GM13977 (cell line): ENCODE data around the gene SHROOM3.

ENCODE experiments used
- DNase-seq: peaks from one replicate; pipeline ENCODE4 v3.0.0; 2012; ENCODE audit warnings: low spot score
- in situ Hi-C: fragments of 300-500 bp; cut with MboI; formaldehyde crosslinking; loops from one replicate; pipeline ENCODE4 v1.12.0; 2022; ENCODE audit warnings: low sequenced_read_pairs, low pct_unique_long_range_greater_than_20kb, mixed read lengths, inconsistent platforms; ENCODE audit not compliant: unreplicated experiment
- TF ChIP-seq, protein P1 (sequence below): IDR thresholded peaks from 2 replicates; pipeline ENCODE4 v1.5.1; 2012; ENCODE audit warnings: mild to moderate bottlenecking, control low read depth; ENCODE audit not compliant: insufficient read depth; ENCODE audit errors: extremely low read depth, missing control alignments

Gene SHROOM3

DNA sequence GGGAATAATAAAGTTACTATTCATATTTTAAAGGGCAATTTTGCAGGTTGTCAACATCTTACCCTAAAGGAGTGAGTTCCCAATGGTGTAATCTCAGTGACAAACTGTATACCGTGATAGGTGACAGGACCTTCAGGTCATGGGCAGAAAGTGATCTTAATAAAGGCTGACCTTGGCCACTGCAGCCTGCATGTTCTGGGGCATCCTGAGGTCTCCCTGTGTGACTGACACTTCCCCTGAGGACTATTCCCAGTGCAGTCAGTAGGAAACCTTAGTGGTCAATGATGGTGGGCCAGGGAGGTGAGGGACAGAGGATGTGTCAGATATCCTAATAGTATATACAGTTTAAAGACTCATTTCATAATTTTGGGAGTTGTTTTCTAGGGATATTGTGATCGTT is 137.2 kb downstream of the SHROOM3 start:
- TF ChIP-seq, protein P1, sequence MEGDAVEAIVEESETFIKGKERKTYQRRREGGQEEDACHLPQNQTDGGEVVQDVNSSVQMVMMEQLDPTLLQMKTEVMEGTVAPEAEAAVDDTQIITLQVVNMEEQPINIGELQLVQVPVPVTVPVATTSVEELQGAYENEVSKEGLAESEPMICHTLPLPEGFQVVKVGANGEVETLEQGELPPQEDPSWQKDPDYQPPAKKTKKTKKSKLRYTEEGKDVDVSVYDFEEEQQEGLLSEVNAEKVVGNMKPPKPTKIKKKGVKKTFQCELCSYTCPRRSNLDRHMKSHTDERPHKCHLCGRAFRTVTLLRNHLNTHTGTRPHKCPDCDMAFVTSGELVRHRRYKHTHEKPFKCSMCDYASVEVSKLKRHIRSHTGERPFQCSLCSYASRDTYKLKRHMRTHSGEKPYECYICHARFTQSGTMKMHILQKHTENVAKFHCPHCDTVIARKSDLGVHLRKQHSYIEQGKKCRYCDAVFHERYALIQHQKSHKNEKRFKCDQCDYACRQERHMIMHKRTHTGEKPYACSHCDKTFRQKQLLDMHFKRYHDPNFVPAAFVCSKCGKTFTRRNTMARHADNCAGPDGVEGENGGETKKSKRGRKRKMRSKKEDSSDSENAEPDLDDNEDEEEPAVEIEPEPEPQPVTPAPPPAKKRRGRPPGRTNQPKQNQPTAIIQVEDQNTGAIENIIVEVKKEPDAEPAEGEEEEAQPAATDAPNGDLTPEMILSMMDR: no peak
- DNase-seq: no peak
- in situ Hi-C loops: no loop called here

- TF ChIP-seq, protein P1: no peak
- in situ Hi-C loops: no loop called here
- DNase-seq: no peak
Observed at GRCh38 chr4:76576824-76577223, 141.8 kb downstream of the SHROOM3 start.

GRCh38 chr4:76578002-76578560 is 143.1 kb downstream of the SHROOM3 start:
- in situ Hi-C loops: no loop called here
- TF ChIP-seq, protein P1: no peak
- DNase-seq: no peak

DNA sequence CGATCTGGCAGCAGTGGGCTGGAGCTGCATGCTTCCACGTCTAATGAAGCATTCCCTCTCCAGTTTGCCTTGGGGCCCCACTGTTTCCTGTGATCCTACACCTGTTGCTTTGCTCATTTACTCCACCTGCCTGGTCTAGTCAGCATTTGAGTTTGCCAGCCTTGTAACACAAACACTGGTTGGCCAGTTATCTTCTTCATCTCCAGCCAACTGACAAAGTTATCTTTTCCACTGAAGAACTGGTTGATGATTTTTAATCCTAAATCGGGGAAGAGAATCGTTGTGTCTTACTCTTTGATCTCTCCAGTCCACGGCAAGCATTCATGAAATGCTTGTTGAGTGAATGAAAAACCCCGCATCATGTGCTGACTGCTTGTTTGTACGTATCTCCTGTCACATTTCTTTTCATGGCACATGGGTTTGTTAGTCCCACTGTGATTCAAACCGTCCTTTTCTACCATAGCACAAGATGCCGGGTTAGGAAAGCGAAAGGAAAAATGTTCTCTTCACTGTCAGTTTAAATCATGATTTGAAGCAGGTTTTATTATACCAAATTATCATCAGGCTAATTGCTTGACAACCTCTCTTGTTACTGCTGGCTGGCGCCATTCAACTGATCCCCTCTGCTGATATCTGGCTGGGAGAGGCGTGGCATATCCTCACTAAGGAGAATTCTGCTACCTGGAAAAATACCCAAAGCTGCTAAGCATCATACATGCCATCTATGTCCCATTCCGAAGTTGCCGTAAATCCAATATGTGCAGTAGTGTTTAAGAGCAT is 144.8 kb downstream of the SHROOM3 start:
- no peak for DNase-seq
- in situ Hi-C loops: no loop called here
- TF ChIP-seq, protein P1: no peak

GRCh38 chr4:76581077-76581962 is 146.3 kb downstream of the SHROOM3 start:
- no peak for DNase-seq
- in situ Hi-C loops: no loop called here
- TF ChIP-seq, protein P1: no peak

DNA sequence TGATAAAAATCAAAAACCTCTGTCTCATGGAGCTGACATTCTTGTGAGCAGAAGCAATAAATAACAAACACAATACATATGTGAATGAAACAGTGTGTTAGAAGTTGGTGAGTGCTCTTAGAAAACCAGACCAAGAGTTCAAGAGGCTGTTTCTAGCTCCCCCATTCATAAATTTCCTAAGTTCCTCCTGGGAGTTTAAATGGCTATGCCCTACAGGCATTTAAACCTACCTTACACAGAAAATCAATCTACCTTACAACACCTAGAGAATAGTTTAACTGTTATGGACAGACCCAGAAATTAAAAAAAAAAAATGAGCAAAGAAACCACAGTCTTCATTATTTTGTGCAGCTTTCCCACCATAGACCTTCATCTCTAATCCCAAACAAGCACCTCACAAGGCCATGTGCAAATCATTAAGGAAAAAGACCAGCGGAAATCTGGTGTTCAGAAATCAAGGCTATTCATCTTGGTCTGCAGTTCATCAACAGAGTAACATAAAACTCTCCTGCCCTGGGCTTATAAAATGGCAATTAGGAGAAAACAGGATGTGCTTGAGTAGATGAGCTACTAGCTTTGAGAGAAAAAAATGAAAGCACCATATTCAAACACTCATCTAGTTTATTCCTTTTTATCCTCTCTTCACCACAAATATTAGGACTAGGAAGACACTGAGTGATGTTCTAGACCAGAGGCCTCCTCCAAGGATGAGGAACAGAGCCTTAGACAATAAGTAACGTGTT is 147.2 kb downstream of the SHROOM3 start:
- TF ChIP-seq, protein P1: no peak
- in situ Hi-C loops: no loop called here
- DNase-seq: no peak
